DND-41 (cell line): Measurements from ENCODE around the gene CCDC13.
"Not testable (repeated sequence)": the region's sequence is repeated elsewhere in the genome, so short reads cannot be mapped to it uniquely, and the experiment has no call there.

Source experiments
- ATAC-seq: fragments of 200-7000 bp; cut with Tn5 transposase; 3 replicates; pipeline ENCODE4 v1.9.1; 2021; ENCODE audit warnings: low read depth; ENCODE audit not compliant: insufficient read depth
- DNase-seq: peaks from one replicate; pipeline ENCODE4 v3.0.0-alpha.2; 2020
- H2AFZ ChIP-seq: 2 replicates; pipeline ENCODE4 v1.6.0; 2012; ENCODE audit warnings: low read depth, low read length
- H3K27ac ChIP-seq: 2 replicates; pipeline ENCODE4 v1.5.1; 2012; ENCODE audit warnings: low read length, inconsistent platforms
- H3K27me3 ChIP-seq: fragments of 200-600 bp; sonication (generic); 2 replicates; pipeline ENCODE4 v1.6.0; 2012; ENCODE audit warnings: low read length, mild to moderate bottlenecking, inconsistent platforms; ENCODE audit not compliant: insufficient read depth, poor library complexity
- H3K36me3 ChIP-seq: 2 replicates; pipeline ENCODE4 v1.5.1; 2012; ENCODE audit warnings: low read length, inconsistent platforms; ENCODE audit not compliant: insufficient read depth
- H3K4me1 ChIP-seq: 2 replicates; pipeline ENCODE4 v1.5.1; 2012; ENCODE audit warnings: mild to moderate bottlenecking, low read length; ENCODE audit not compliant: insufficient read depth
- H3K4me2 ChIP-seq: 2 replicates; pipeline ENCODE4 v1.6.0; 2012; ENCODE audit warnings: mild to moderate bottlenecking, moderate library complexity, low read length, inconsistent platforms; ENCODE audit not compliant: insufficient read depth
- H3K4me3 ChIP-seq, 2 experiments: fragments of 200-600 bp in 1 of 2; shearing (Covaris generic) in 1 of 2; 2 replicates each; pipeline ENCODE4 v1.5.1; 2012 to 2016; ENCODE audit warnings: inconsistent platforms in 2 of 2, low read length in 2 of 2, mild to moderate bottlenecking in 2 of 2, low read depth in 1 of 2, moderate library complexity in 1 of 2
- H3K79me2 ChIP-seq: 2 replicates; pipeline ENCODE4 v1.6.0; 2012; ENCODE audit warnings: low read length, inconsistent platforms; ENCODE audit not compliant: insufficient read depth
- H3K9ac ChIP-seq: 2 replicates; pipeline ENCODE4 v1.6.0; 2012; ENCODE audit warnings: low read depth, mild to moderate bottlenecking, inconsistent platforms, low read length, moderate library complexity
- H3K9me3 ChIP-seq: 2 replicates; pipeline ENCODE4 v1.5.1; 2012; ENCODE audit warnings: low read length, moderate library complexity, mild to moderate bottlenecking, inconsistent platforms; ENCODE audit not compliant: insufficient read depth, severe bottlenecking
- H4K20me1 ChIP-seq: 2 replicates; pipeline ENCODE4 v1.6.0; 2012; ENCODE audit warnings: low read length; ENCODE audit not compliant: insufficient read depth
- EZH2 ChIP-seq: IDR thresholded peaks from 3 replicates; pipeline ENCODE4 v1.6.1; 2012; ENCODE audit warnings: borderline replicate concordance, low read depth, mild to moderate bottlenecking, moderate library complexity, low read length, inconsistent platforms; ENCODE audit not compliant: severe bottlenecking
- TF ChIP-seq, protein P1 (sequence below): IDR thresholded peaks from 2 replicates; pipeline ENCODE4 v1.5.1; 2012; ENCODE audit warnings: borderline replicate concordance, low read length, moderate library complexity, mild to moderate bottlenecking; ENCODE audit not compliant: poor library complexity, severe bottlenecking; ENCODE audit errors: extremely low read depth

The CCDC13 gene

DNA sequence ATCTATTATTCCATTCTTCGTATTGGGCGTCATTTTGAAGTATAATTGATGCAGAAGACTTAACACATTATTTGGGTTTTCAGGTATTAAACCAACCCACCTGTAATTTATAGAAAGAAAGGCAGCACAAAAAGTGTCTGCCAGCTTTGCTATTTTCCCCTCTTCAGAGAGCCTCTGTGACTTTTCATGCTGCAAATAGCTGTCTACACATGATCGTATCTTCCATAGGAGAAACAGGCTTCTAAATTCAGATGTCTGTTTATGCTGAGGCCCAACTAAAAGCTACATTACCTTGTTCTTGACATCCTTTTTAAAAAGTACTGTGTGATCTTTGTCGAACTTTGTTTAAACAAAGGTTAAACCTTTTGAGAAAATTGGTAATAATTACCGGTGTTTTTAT is 41.2 kb upstream of the CCDC13 start:
- no peaks in the 10 kb centered on the region for H3K36me3 ChIP-seq
- no peak overlapping the region for H3K9ac ChIP-seq
- H3K4me3 ChIP-seq, result no peak overlapping the region
- H3K4me1 ChIP-seq, result no peaks in the 10 kb centered on the region
- DNase-seq (no peak), ATAC-seq (no peak)
- no peak for TF ChIP-seq EZH2
- no peaks in the 10 kb centered on the region for H3K9me3 ChIP-seq
- no peaks in the 10 kb centered on the region for H3K79me2 ChIP-seq
- H3K4me2 ChIP-seq, result no peak overlapping the region
- H4K20me1 ChIP-seq, result no peaks in the 10 kb centered on the region
- H3K27ac ChIP-seq, result no peak overlapping the region
- no peak overlapping the region for H2AFZ ChIP-seq
- peaks cover 8% of the 10 kb centered on the region for H3K27me3 ChIP-seq

DNA sequence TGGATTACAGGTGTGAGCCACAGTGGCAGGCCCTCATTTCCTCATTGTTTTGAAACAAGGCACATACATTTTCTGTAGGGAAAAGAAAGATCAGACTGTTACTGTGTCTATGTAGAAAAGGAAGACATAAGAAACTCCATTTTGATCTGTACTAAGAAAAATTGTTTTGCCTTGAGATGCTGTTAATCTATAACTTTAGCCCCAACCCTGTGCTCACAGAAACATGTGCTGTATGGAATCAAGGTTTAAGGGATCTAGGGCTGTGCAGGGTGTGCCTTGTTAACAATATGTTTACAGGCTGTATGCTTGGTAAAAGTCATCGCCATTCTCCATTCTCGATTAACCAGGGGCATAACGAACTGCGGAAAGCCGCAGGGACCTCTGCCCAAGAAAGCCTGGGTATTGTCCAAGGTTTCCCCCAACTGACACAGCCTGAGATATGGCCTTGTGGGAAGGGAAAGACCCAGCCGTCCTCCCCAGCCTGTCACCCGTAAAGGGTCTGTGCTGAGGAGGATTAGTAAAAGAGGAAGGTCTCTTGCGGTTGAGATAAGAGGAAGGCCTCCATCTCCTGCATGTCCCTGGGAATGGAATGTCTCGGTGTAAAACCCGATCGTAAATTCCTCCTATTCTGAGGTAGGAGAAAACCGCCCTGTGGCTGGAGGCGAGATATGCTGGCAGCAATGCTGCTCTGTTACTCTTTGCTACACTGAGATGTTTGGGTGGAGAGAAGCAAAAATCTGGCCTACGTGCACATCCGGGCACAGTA is 38.2 kb upstream of the CCDC13 start:
- not testable (repeated sequence) for H4K20me1 ChIP-seq, H3K27ac ChIP-seq, H2AFZ ChIP-seq, ATAC-seq, H3K9me3 ChIP-seq, H3K9ac ChIP-seq, H3K4me3 ChIP-seq, H3K36me3 ChIP-seq, DNase-seq, H3K4me1 ChIP-seq, H3K4me2 ChIP-seq, H3K79me2 ChIP-seq
- H3K27me3 ChIP-seq, result peaks cover 15% of the 10 kb centered on the region

DNA sequence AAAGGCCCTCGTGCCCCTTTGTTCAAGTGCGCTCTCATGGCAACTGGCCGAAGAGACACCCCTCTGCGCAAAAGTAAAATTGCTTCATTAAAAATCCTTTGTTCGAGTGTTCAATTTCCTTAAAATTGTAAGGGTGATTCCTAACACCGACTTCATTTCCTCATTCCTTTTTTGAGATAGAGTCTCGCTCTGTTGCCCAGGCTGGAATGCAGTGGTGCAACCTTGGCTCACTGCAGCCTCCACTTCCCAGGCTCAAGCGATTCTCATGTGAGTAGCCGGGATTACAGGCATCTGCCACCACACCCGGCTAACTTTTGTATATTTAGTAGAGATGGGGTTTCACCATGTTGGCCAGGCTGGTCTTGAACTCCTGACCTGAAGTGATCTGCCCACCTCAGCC is 37.7 kb upstream of the CCDC13 start:
- H3K36me3 ChIP-seq, H3K4me2 ChIP-seq, H3K9ac ChIP-seq, H3K27ac ChIP-seq, H4K20me1 ChIP-seq, H3K9me3 ChIP-seq, H3K4me3 ChIP-seq, H3K4me1 ChIP-seq, DNase-seq, H2AFZ ChIP-seq, H3K79me2 ChIP-seq, ATAC-seq: not testable (repeated sequence)
- peaks cover 11% of the 10 kb centered on the region for H3K27me3 ChIP-seq

DNA sequence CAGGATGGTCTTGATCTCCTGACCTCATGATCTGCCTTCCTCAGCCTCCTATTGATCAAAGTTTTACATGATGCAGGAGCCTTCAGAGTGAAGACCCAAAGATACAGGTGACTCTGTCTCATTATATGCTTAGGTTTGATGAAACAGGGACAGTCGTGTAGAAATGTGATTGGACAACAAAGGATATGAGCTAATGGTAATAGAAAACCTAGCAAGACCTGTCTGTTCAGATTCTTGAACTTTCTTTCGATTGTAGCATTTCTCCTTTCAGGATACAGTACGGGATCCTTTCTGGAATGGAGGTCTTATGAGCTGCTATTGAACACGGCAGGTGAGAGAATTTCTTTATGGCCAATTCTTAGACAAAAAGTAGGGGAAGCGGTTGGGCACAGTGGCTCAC is 36.1 kb upstream of the CCDC13 start, which contains the start of gene ACKR2:
TSS of gene ACKR2 (plus strand) at position 244 of the 400 bp plus-strand sequence. CDS start 55,058 bp downstream, outside the sequence.
- H3K4me2 ChIP-seq, result no peak within 1 kb of the TSS

More for the DNA sequence above, 36.1 kb upstream of the CCDC13 start, which contains the start of gene ACKR2:
- DNase-seq (no peak), ATAC-seq (no peak)
- no peak within 1 kb of the TSS for H3K4me3 ChIP-seq
- no peak within 1 kb of the TSS for H3K9ac ChIP-seq
- H3K9me3 ChIP-seq, result no peaks in the 10 kb centered on the region
- H3K79me2 ChIP-seq, result peaks cover under 1% of the 10 kb centered on the region
- peaks cover 9% of the 10 kb centered on the region for H3K27me3 ChIP-seq
- H3K27ac ChIP-seq, result no peak within 1 kb of the TSS
- peaks cover 9% of the 10 kb centered on the region for H3K4me1 ChIP-seq
- no peak within 1 kb of the TSS for H2AFZ ChIP-seq
- no peaks in the 10 kb centered on the region for H4K20me1 ChIP-seq
- H3K36me3 ChIP-seq, result no peaks in the 10 kb centered on the region
- TF ChIP-seq, protein P1, sequence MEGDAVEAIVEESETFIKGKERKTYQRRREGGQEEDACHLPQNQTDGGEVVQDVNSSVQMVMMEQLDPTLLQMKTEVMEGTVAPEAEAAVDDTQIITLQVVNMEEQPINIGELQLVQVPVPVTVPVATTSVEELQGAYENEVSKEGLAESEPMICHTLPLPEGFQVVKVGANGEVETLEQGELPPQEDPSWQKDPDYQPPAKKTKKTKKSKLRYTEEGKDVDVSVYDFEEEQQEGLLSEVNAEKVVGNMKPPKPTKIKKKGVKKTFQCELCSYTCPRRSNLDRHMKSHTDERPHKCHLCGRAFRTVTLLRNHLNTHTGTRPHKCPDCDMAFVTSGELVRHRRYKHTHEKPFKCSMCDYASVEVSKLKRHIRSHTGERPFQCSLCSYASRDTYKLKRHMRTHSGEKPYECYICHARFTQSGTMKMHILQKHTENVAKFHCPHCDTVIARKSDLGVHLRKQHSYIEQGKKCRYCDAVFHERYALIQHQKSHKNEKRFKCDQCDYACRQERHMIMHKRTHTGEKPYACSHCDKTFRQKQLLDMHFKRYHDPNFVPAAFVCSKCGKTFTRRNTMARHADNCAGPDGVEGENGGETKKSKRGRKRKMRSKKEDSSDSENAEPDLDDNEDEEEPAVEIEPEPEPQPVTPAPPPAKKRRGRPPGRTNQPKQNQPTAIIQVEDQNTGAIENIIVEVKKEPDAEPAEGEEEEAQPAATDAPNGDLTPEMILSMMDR, result no peak
- TF ChIP-seq EZH2, result no peak
